Heart left ventricle (tissue), 16 donors: ENCODE results near the gene KCTD17. TPM values are rescaled to one million over a fixed set of nuclear protein-coding genes. Genes with fewer than 3 reads are reported as not detected.
A peak's percentile ranks its signal among the peaks of the same experiment; 100 is the strongest.

Experiments used
- ATAC-seq, 4 donors: fragments of 200-7000 bp; cut with Tn5 transposase; one replicate each; pipeline ENCODE4 v1.9.1; 2020 to 2022; ENCODE audit warnings: moderate library complexity in 4 of 4, mild to moderate bottlenecking in 3 of 4, moderate number of reproducible peaks in 1 of 4
- DNase-seq, 5 donors: peaks; one replicate each; pipeline ENCODE4 v3.0.0-alpha.2; 2020
- H3K27ac ChIP-seq, 12 donors: fragments of 200-600 bp; sonication (generic) in 4 of 12; one replicate each; pipeline versions ENCODE4 v1.5.0 to v1.8.0; 2016 to 2022; ENCODE audit warnings: mild to moderate bottlenecking in 2 of 12
- H3K27me3 ChIP-seq, 9 donors: fragments of 200-600 bp; sonication (generic) in 2 of 9; one replicate each; pipeline versions ENCODE4 v1.5.1 to v1.8.0; 2016 to 2022; ENCODE audit warnings: mild to moderate bottlenecking in 3 of 9
- H3K36me3 ChIP-seq, 9 donors: fragments of 200-600 bp; sonication (generic) in 2 of 9; one replicate each; pipeline versions ENCODE4 v1.5.0 to v1.8.0; 2018 to 2022; ENCODE audit warnings: mild to moderate bottlenecking in 2 of 9
- H3K4me1 ChIP-seq, 12 donors: fragments of 200-600 bp; sonication (generic) in 4 of 12; one replicate each; pipeline versions ENCODE4 v1.5.0 to v1.8.0; 2016 to 2022; ENCODE audit warnings: mild to moderate bottlenecking in 3 of 12
- H3K4me3 ChIP-seq, 12 donors: fragments of 200-600 bp; sonication (generic) in 4 of 12; one replicate each; pipeline versions ENCODE4 v1.5.0 to v1.8.0; 2017 to 2022; ENCODE audit warnings: mild to moderate bottlenecking in 9 of 12, moderate library complexity in 4 of 12
- H3K9me3 ChIP-seq, 12 donors: fragments of 200-600 bp; sonication (generic) in 4 of 12; one replicate each; pipeline versions ENCODE4 v1.5.0 to v1.8.0; 2016 to 2022; ENCODE audit warnings: mild to moderate bottlenecking in 1 of 12
- POLR2A ChIP-seq, 2 donors: fragments of 450-650 bp; IDR thresholded peaks; one replicate each; pipeline ENCODE4 v1.6.1; 2017; ENCODE audit warnings: antibody characterized with exemption in 2 of 2, mild to moderate bottlenecking in 2 of 2, moderate library complexity in 2 of 2
- WGBS, 4 donors: extraction: QIAGEN DNeasy Blood & Tissue Kit in 2 of 4; methylation state at CpG; one replicate each; pipeline versions ENCODE4 v1.1.5 to v1.1.7; 2013 to 2018; 5-methylcytosine and 5-hydroxymethylcytosine counted together
- intact Hi-C, 10 donors: fragments of 100-400 bp; cut with DNase I; formaldehyde crosslinking; loops; one replicate each; pipeline versions ENCODE4 v1.11.1 to v1.14.2; 2022
- polyA plus RNA-seq, 2 donors: library from polyadenylated mRNA; stranded (reverse); fragments of 200-250 nt; gene quantifications; one replicate each; pipeline ENCODE4 v1.2.3, GENCODE V29; 2013
- total RNA-seq, 9 donors: library from RNA; depleted of rRNA in 2 of 9; stranded (reverse); fragments of >200 nt in 2 of 9; fragmentation: NEBNext Ultra II Directional in 3 of 9; extraction: Animal tissue kit (Norgen Biotek cat#: 25700) in 3 of 9; gene quantifications; one replicate each; pipeline versions ENCODE4 v1.1.0 to v1.2.4, GENCODE V29; 2016 to 2023
- TF ChIP-seq, protein P1 (sequence below), 12 donors: fragments of 200-600 bp; sonication (generic) in 4 of 12; IDR thresholded peaks; one replicate each; pipeline versions ENCODE4 v1.5.0 to v1.8.0; 2018 to 2022; ENCODE audit warnings: antibody characterized with exemption in 12 of 12, mild to moderate bottlenecking in 5 of 12
- donor health status: ischemic (EF 13 %, LVEDD 7.1; RV severe dilation, severe dysfunction).
- donor health status: healthy with polysubstance abuse.
- donor health status: DM: no; HTN: yes; CAD: no.
- donor health status: DM: no; HTN: no; CAD: no.
- donor health status: ischemic (EF 25% LVEDD 6.9; RV normal size, moderate dysfunction).
- donor health status: ischemic (EF 25% LVEDD 5.7; RV mildly dilated, moderate dysfunction).
- donor health status: healthy.
- donor health status: DM: yes; HTN: yes; CAD: no.
- donor health status: ischemic (EF 35%, LVEDD 5.7; RV mildly dilated, moderate dysfunction).
- donor health status: nonischemic (EF 11% LVEDD 7.7; RV severe dilation, severe dysfunction).
- donor health status: DM: yes; HTN: yes; CAD: no.
- donor health status: PGD.
- donor health status: ischemic (EF 29% LVEDD 5.4; RV normal size, mild dysfunction).
- donor health status: nonischemic (EF 23%, LVEDD 6.1; RV moderate dilation, normal function).

The KCTD17 gene
- total and polyA plus RNA-seq, 11 donors: 10.8 to 62.0 (median 17.3) TPM

DNA sequence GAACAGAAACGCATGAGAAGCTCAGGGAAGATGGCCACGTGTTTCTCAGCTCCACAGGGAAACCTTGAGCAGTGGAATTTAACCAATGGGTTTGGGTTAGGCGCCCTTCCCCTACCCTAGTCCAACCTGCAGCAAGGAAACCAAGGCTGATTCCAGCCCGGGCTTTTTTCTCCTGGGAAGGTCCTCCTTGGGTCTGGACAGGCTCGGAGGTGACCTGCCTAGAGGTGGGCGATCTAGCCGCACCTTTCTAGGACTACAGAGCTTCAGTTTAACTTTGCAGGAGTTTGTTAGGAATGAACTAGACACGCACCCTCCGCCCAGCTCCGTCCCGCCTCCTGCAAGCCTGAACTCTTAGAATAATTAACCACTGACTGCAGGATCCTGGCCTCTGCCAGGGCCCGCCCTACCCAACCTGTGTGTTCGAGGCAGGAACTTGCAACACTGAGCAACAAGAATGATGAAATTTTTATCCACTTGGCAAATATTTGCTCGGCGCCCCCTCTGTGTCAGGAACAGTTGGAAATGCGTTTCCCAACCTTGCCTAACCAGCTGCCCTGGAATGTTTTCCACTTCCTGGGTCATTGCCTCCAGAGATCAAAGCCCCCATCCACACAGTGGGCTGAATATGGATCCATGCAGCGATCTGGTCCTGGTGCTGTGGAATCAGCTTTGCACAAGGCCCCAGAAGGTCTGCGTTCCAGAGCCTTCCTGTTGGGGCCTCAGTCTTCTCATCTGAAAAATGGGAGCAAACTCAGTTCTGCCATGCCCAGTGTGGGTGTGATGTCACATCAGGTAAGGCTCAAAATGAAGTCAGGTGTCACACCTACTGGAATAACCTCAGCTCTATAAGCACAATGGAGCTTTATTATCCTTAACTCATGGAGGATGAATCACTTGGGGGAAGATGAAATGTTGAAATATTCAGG, 18.7 kb upstream of the KCTD17 start:
- Histone ChIP-seq H3K4me1 (no peaks in the 10 kb centered on the region), H3K4me3 (no peak overlapping the region), H3K27ac (no peak overlapping the region), H3K9me3 (no peaks in the 10 kb centered on the region), H3K27me3 (peaks cover 0 to 14% (median 0%) of the 10 kb centered on the region in 9 donors), H3K36me3 (peaks cover 0 to 27% (median 20%) of the 10 kb centered on the region in 9 donors)
- WGBS, 4 donors: 60 to 72% (median 70%) methylated on average over 18 of the region's 18 CpGs
- intact Hi-C loops: no loop called here
- no peak for DNase-seq
- peak in 2 of 4 donors; percentile 35 to 45 for ATAC-seq
- no peak for TF ChIP-seq POLR2A (IDR thresholded peaks at IDR 0.05)
- TF ChIP-seq, protein P1, sequence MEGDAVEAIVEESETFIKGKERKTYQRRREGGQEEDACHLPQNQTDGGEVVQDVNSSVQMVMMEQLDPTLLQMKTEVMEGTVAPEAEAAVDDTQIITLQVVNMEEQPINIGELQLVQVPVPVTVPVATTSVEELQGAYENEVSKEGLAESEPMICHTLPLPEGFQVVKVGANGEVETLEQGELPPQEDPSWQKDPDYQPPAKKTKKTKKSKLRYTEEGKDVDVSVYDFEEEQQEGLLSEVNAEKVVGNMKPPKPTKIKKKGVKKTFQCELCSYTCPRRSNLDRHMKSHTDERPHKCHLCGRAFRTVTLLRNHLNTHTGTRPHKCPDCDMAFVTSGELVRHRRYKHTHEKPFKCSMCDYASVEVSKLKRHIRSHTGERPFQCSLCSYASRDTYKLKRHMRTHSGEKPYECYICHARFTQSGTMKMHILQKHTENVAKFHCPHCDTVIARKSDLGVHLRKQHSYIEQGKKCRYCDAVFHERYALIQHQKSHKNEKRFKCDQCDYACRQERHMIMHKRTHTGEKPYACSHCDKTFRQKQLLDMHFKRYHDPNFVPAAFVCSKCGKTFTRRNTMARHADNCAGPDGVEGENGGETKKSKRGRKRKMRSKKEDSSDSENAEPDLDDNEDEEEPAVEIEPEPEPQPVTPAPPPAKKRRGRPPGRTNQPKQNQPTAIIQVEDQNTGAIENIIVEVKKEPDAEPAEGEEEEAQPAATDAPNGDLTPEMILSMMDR (IDR thresholded peaks at IDR 0.05): no peak

DNA sequence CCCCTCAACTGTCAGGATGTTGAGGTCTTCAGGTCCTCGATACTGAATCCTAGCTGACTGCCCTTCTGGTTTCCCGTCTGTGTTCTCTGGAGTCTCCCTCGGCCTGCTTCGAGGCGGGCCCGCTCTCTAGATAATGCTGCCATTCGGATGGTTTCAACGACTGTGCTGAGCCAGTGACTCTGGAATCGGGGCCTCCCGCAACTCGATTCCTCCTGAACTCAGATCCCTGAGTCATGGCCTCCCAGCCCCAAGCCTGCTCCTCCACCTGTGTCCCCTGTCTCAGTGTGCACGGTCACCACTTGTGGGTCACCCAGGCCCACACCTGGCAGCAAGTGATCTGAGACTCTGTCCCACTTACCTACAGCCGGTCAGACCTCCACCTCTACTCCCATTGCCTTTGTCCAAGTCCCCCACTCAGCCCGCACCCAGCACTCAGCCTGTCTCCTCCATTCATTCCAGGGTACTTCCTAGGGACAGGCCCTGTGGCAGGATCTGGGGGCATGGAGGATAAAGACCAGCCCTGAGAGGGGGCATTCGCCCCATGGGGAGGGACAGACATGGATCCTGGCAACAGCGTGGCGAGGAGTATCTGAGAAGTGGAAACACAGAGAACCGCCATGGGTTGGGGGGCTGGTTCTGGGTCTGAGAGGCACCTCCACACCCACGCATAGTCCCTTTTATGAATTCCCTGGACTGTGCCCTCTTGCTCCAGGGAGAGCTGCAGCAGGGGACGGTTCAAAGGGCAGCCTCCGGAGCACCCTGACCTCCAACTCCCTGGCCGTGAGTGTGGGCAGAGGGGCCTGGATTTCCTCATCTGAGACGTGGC, 17.7 kb upstream of the KCTD17 start:
- H3K4me3 ChIP-seq: no peak overlapping the region
- ATAC-seq (no peak), DNase-seq (no peak)
- 84 to 91% (median 87%) methylated on average over 23 of the region's 23 CpGs for WGBS, 4 donors
- H3K27ac ChIP-seq: no peak overlapping the region
- no peaks in the 10 kb centered on the region for H3K9me3 ChIP-seq
- no peak for TF ChIP-seq POLR2A (IDR thresholded peaks at IDR 0.05)
- TF ChIP-seq, protein P1 (IDR thresholded peaks at IDR 0.05): no peak
- peaks cover 0 to 17% (median 3%) of the 10 kb centered on the region in 9 donors for H3K27me3 ChIP-seq
- intact Hi-C loops: no loop called here
- H3K4me1 ChIP-seq: no peaks in the 10 kb centered on the region
- peaks cover 0 to 20% (median 14%) of the 10 kb centered on the region in 9 donors for H3K36me3 ChIP-seq

DNA sequence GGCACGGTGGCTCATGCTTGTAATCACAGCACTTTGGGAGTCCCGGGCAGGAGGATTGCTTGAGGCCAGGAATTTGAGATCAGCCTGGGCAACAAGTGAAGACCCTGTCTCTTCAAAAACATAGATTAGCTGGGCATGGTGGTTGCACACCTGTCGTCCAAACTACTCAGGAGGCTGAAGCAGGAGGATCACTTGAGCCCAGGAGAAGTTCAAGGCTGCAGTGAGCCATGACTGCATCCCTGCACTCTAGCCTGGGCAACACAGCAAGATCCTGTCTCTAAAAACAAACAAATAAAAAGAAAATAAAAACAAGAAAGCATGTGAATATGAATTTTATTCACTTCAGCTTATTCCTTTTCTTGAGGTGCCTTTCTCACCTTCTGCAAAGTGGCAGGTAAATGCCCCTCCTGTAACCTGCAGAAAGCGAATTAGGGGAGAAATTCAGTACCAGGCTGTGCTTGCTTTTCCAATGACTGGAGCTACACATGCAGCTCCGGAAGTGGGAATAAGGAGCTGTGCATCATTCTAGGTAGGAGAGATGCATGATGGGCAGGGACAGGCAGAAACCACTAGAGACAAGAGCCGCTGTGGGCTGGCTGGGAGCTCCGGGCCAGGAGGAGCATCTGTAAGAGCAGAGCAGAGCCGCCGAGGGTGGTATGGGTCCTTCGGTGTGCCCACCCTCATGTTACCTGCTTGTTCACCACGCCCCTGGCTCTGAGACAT, 14.7 kb upstream of the KCTD17 start:
- Histone ChIP-seq H3K27me3 (peaks cover 0 to 18% (median 3%) of the 10 kb centered on the region in 9 donors), H3K4me3 (no peak overlapping the region), H3K27ac (no peak overlapping the region), H3K4me1 (peaks cover 0 to 3% (median 0%) of the 10 kb centered on the region in 12 donors), H3K9me3 (no peaks in the 10 kb centered on the region), H3K36me3 (no peaks in the 10 kb centered on the region)
- ATAC-seq: no peak
- no peak for DNase-seq
- intact Hi-C loops: no loop called here
- WGBS, 4 donors: 78 to 92% (median 84%) methylated on average over 11 of the region's 11 CpGs
- TF ChIP-seq, protein P1 (IDR thresholded peaks at IDR 0.05): no peak
- TF ChIP-seq POLR2A (IDR thresholded peaks at IDR 0.05): no peak
